ENCODE results near the gene MCAM.

MCAM gene

DNA sequence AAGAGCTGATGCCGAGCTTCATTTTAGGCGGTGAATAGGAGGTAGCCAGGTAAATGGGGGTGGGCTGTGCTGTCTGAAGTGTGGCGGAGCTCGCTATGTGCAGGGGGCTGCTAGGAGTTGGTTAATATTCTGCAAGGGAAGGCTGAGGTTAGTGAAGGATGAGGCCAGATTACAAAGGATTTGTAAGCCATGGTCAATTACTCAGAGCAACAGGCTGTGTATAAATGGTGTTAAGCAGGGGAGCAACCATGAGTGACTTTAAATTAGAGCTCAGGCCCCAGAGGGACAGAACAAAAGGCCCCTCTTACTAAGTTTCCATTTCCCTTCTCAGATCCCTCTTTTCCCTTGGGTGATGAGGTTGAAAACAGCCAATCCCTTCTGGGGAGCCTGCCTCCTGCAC, 7.3 kb upstream of the MCAM start:
- TF ChIP-seq, protein P1, sequence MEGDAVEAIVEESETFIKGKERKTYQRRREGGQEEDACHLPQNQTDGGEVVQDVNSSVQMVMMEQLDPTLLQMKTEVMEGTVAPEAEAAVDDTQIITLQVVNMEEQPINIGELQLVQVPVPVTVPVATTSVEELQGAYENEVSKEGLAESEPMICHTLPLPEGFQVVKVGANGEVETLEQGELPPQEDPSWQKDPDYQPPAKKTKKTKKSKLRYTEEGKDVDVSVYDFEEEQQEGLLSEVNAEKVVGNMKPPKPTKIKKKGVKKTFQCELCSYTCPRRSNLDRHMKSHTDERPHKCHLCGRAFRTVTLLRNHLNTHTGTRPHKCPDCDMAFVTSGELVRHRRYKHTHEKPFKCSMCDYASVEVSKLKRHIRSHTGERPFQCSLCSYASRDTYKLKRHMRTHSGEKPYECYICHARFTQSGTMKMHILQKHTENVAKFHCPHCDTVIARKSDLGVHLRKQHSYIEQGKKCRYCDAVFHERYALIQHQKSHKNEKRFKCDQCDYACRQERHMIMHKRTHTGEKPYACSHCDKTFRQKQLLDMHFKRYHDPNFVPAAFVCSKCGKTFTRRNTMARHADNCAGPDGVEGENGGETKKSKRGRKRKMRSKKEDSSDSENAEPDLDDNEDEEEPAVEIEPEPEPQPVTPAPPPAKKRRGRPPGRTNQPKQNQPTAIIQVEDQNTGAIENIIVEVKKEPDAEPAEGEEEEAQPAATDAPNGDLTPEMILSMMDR (IDR thresholded peaks at IDR 0.05; ENCODE audit: insufficient read depth, low read depth, low read length, missing control alignments), result no peak
- no peak overlapping the region for H3K4me3 ChIP-seq (ENCODE audit: low read depth, low read length)
- no peak for DNase-seq (ENCODE audit: low read depth)

GRCh38 chr11:119323532-119324033, 6.7 kb upstream of the MCAM start:
- DNase-seq (ENCODE audit: low read depth), result peak; percentile 79
- TF ChIP-seq, protein P1 (IDR thresholded peaks at IDR 0.05; ENCODE audit: insufficient read depth, low read depth, low read length, missing control alignments), result peak; percentile 76
- H3K4me3 ChIP-seq (ENCODE audit: low read depth, low read length), result no peak overlapping the region

DNA sequence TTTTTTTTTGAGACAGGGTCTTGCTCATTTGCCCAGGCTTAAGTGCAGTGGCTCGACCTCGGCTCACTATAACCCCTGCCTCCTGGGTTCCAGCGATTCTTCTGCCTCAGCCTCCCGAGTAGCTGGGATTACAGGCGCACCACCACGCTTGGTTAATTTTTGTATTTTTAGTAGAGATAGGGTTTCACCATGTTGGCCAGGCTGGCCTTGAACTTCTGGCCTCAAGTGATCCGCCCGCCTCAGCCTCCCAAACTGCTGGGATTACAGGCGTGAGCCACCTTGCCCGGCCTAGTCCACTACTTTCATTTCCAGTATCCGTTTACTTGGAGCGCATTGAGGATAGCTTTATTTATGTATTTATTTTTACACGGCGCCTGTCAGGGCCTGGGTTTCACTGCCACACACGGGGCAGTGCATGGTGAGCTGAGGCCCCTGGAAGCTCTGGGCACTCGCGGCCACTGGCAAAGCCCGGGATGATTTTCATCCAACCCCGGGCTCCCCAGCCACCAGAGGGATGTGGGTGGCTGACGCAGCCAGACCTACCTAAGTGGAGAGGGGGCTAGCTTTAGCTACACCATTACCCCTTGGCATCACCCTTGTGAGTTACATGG, 6.1 kb upstream of the MCAM start:
- no peak for DNase-seq (ENCODE audit: low read depth)
- H3K4me3 ChIP-seq (ENCODE audit: low read depth, low read length), result no peak overlapping the region
- TF ChIP-seq, protein P1 (IDR thresholded peaks at IDR 0.05; ENCODE audit: insufficient read depth, low read depth, low read length, missing control alignments), result no peak

DNA sequence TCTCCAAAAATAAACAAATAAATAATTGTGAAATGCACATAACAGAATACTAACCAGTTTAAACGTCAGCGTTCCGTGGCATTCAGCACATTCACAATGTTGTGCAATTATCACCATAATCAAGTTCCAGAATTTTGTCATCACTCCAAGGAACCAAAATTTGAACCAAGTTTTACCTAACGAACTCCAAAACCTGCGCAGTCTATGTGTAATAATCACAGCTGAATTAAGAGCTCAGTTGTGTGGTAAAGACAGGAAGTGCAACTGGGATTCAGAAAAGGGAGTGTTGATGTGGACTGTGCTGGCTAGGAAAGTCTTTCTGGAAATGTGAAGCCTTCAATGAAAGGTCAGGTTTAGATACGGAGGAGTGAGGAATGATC, 5.4 kb upstream of the MCAM start:
- TF ChIP-seq, protein P1 (IDR thresholded peaks at IDR 0.05; ENCODE audit: insufficient read depth, low read depth, low read length, missing control alignments), result no peak
- H3K4me3 ChIP-seq (ENCODE audit: low read depth, low read length), result peak overlapping the region; percentile 56
- no peak for DNase-seq (ENCODE audit: low read depth)

- peak overlapping the region; percentile 56 for H3K4me3 ChIP-seq (ENCODE audit: low read depth, low read length)
- DNase-seq (ENCODE audit: low read depth), result peak; percentile 92
- TF ChIP-seq, protein P1 (IDR thresholded peaks at IDR 0.05; ENCODE audit: insufficient read depth, low read depth, low read length, missing control alignments), result no peak
Measured at GRCh38 chr11:119320776-119321524, 4.0 kb upstream of the MCAM start.

DNA sequence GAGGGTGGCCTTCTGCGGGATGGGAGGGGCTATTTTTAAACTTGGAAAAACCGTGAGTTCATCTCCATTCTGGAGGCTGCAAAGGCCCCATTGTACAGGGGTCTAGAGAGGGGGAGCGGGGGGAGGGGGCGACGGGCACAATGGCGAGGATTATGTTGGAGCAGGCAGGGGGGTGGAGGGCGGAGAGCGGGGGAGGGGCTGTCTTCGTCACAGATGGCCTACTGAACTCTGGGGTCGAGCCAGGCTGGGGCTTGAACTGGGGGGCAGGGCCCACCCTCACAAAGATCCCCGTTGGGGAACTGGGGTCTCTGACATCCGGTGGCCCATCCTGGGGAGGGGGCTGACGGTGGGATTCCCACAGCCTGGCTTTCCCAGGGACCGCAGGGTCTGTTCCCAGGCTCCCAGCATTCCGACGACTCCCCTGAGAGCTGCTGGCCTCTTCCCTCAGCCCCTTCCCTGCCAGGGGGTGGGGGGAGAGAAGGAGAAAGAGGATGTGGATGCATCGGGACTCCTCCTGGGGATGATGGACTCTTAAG, 3.4 kb upstream of the MCAM start:
- peak overlapping the region; percentile 56 for H3K4me3 ChIP-seq (ENCODE audit: low read depth, low read length)
- TF ChIP-seq, protein P1 (IDR thresholded peaks at IDR 0.05; ENCODE audit: insufficient read depth, low read depth, low read length, missing control alignments), result no peak
- DNase-seq (ENCODE audit: low read depth), result no peak

Data from GM12865 (cell line).